CD4-positive, alpha-beta memory T cell (primary cell): ENCODE results near the gene ASPM. TPM values are rescaled to one million over a fixed set of nuclear protein-coding genes. Genes with fewer than 3 reads are reported as not detected.
"Not testable (repeated sequence)": the region's sequence is repeated elsewhere in the genome, so short reads cannot be mapped to it uniquely, and the experiment has no call there.

ENCODE experiments used
- CTCF ChIA-PET: fragments of 350-600 bp; sonication (Branson Sonifier 250); formaldehyde crosslinking; loops from one replicate; lab custom pipeline; 2021; ENCODE audit warnings: inconsistent platforms; ENCODE audit not compliant: partially characterized antibody; lab: Charles Lee
- POLR2A ChIA-PET: fragments of 350-600 bp; sonication (Branson Sonifier 250); formaldehyde crosslinking; loops from one replicate; lab custom pipeline; 2021; ENCODE audit not compliant: partially characterized antibody; lab: Charles Lee
- DNase-seq, 5 donors: peaks; one replicate each; pipeline versions ENCODE4 v3.0.0 to v3.0.0-alpha.2; 2020 to 2022; ENCODE audit warnings: mixed read lengths in 1 of 5
- H3K27ac ChIP-seq: one replicate; pipeline ENCODE4 v1.7.0; 2013; ENCODE audit warnings: low read depth, low read length
- H3K27me3 ChIP-seq: 2 replicates; pipeline ENCODE4 v1.7.0; 2013; ENCODE audit warnings: mild to moderate bottlenecking, low read length, moderate library complexity; ENCODE audit not compliant: insufficient read depth
- H3K36me3 ChIP-seq: 2 replicates; pipeline ENCODE4 v1.7.0; 2013; ENCODE audit warnings: mild to moderate bottlenecking, low read length, moderate library complexity; ENCODE audit not compliant: insufficient read depth
- H3K4me1 ChIP-seq: 2 replicates; pipeline ENCODE4 v1.7.0; 2013; ENCODE audit warnings: mild to moderate bottlenecking, low read length, moderate library complexity; ENCODE audit not compliant: insufficient read depth
- H3K4me3 ChIP-seq, 2 donors: one replicate each; pipeline ENCODE4 v1.7.0; 2013; ENCODE audit warnings: low read length in 2 of 2, mild to moderate bottlenecking in 1 of 2
- H3K9me3 ChIP-seq, 2 donors: one replicate each; pipeline ENCODE4 v1.7.0; 2013; ENCODE audit warnings: low read length in 2 of 2, control low read depth in 1 of 2; ENCODE audit not compliant: control insufficient read depth in 1 of 2
- H3K27ac Mint-ChIP-seq, 7 donors: one replicate each; pipeline ENCODE4 v1.8.0; 2020 to 2021; ENCODE audit warnings: mixed read lengths in 7 of 7, mild to moderate bottlenecking in 6 of 7, inconsistent platforms in 3 of 7, moderate library complexity in 3 of 7
- H3K27me3 Mint-ChIP-seq, 2 donors: one replicate each; pipeline ENCODE4 v1.8.0; 2020 to 2021; ENCODE audit warnings: mixed read lengths in 2 of 2
- H3K36me3 Mint-ChIP-seq, 2 donors: one replicate each; pipeline ENCODE4 v1.8.0; 2020 to 2021; ENCODE audit warnings: mixed read lengths in 2 of 2, inconsistent platforms in 1 of 2, mild to moderate bottlenecking in 1 of 2
- H3K4me1 Mint-ChIP-seq, 4 donors: one replicate each; pipeline ENCODE4 v1.8.0; 2020 to 2021; ENCODE audit warnings: mixed read lengths in 4 of 4, mild to moderate bottlenecking in 1 of 4
- H3K4me3 Mint-ChIP-seq, 8 donors: one replicate each; pipeline ENCODE4 v1.8.0; 2020 to 2021; ENCODE audit warnings: mixed read lengths in 8 of 8, mild to moderate bottlenecking in 7 of 8, moderate library complexity in 6 of 8, inconsistent platforms in 3 of 8
- H3K9me3 Mint-ChIP-seq, 8 donors: one replicate each; pipeline ENCODE4 v1.8.0; 2020 to 2021; ENCODE audit warnings: mixed read lengths in 8 of 8, mild to moderate bottlenecking in 5 of 8, inconsistent platforms in 3 of 8, moderate library complexity in 1 of 8
- intact Hi-C: fragments of 100-400 bp; cut with micrococcal nuclease; formaldehyde crosslinking; loops from one replicate; pipeline ENCODE4 v1.15.1; 2023
- polyA plus RNA-seq, 2 donors: library from polyadenylated mRNA; unstranded; fragments of 300-500 nt; fragmentation: Illumina TruSeq; gene quantifications; one replicate each; pipeline ENCODE4 v1.2.3, GENCODE V29; 2021
- total RNA-seq, 2 experiments: library from RNA; stranded (reverse); gene quantifications; one replicate each; pipeline ENCODE4 v1.2.3, GENCODE V29; 2021

The ASPM gene
- total and polyA plus RNA-seq, 4 experiments from 2014 or later, result 0.01 to 0.38 (median 0.30) TPM; not detected in 1

DNA sequence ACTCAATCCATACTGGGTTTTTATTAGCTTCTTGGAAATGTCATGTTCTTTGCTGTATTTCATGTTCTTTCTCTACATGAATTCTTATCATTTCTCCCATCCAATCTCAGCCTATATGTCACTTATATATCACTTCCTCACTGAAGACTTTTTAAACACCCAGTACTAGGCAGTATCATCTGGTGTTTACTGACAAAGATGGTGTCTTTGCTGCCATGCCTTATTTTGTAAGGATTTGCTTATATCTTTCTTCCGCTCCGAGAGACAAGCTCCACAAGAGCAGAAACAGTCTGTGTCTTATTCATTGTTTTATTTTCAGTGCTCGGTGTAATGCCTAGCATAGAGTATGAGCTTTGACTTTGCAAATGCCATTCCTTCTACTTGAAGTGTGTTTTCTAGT is 109.6 kb downstream of the ASPM start:
- intact Hi-C loops, result no loop called here
- Histone ChIP-seq H3K4me1 (no peaks in the 10 kb centered on the region), H3K27ac (no peak overlapping the region), H3K4me3 (no peak overlapping the region), H3K36me3 (no peaks in the 10 kb centered on the region), H3K27me3 (no peaks in the 10 kb centered on the region), H3K9me3 (no peaks in the 10 kb centered on the region)
- Mint-ChIP-seq H3K4me1 (peaks cover 0 to 3% (median 2%) of the 10 kb centered on the region in 4 donors), H3K36me3 (no peaks in the 10 kb centered on the region), H3K4me3 (no peak overlapping the region), H3K9me3 (no peaks in the 10 kb centered on the region), H3K27me3 (peaks cover 4% of the 10 kb centered on the region in 2 donors), H3K27ac (no peak overlapping the region)
- ChIA-PET POLR2A (no interaction called here), CTCF (no interaction called here)
- DNase-seq, result no peak

DNA sequence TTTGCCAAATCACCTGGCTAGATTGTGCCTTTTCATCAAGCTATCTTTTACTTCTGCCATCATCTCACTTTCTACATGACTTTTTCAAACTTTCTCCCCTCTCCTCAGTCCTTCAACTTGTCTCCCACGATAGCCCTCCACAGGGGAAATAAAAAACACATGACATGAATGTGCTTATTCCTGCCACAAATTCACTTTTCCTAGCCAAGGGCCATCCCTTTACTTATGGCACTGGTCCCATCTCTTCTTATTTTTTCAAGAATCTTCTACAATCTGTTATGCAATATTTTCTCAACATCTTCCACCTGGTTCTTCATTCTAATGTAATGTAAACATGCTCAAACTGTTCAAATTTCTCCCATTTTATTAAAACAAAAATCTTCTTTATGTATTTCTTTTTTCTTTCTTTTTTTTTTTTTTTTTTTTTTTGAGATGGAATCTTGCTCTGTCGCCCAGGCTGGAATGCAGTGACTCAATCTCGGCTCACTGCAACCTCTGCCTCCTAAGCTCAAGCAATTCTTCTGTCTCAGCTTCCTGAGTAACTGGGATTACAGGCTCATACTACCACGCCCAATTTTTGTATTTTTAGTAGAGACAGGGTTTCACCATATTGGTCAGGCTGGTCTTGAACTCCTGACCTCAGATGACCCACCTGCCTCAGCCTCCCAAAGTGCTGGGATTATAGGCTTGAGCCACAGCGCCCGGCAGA is 111.7 kb downstream of the ASPM start:
- H3K27ac ChIP-seq, intact Hi-C loops, DNase-seq, H3K36me3 ChIP-seq, H3K4me3 ChIP-seq, H3K4me3 Mint-ChIP-seq, H3K27me3 ChIP-seq, H3K9me3 ChIP-seq, H3K27me3 Mint-ChIP-seq, POLR2A ChIA-PET, H3K4me1 Mint-ChIP-seq, H3K27ac Mint-ChIP-seq, H3K9me3 Mint-ChIP-seq, H3K4me1 ChIP-seq, CTCF ChIA-PET, H3K36me3 Mint-ChIP-seq: not testable (repeated sequence)

Other genes with a start within 250 kb of the ASPM start
- gene CFHR2, start 202.9 kb downstream of the ASPM start, total RNA-seq, result not detected
- gene CFHR2, start 202.9 kb downstream of the ASPM start, polyA plus RNA-seq, result not detected
- not detected for gene CFHR5, start 169.1 kb downstream of the ASPM start, total RNA-seq
- not detected for gene CFHR5, start 169.1 kb downstream of the ASPM start, polyA plus RNA-seq
- not detected for gene F13B, start 79.4 kb downstream of the ASPM start, total RNA-seq
- not detected for gene F13B, start 79.4 kb downstream of the ASPM start, polyA plus RNA-seq
- gene ZBTB41, start 54.6 kb upstream of the ASPM start, total RNA-seq, result 10 to 100 TPM; 12.8 to 13.9 TPM
- 1 to 10 TPM; 1.2 to 2.9 TPM for gene ZBTB41, start 54.6 kb upstream of the ASPM start, polyA plus RNA-seq
- gene CRB1, start 121.6 kb upstream of the ASPM start, total RNA-seq, result under 1 TPM; 0.38 to 0.55 TPM
- gene CRB1, start 121.6 kb upstream of the ASPM start, polyA plus RNA-seq, result under 1 TPM; 0.10 to 0.38 TPM